Stimulated activated CD4-positive, alpha-beta T cell treated with anti-CD3 and anti-CD28 coated beads, Interleukin-2, amount 100 ng/mL, for 4 hours (primary cell): ENCODE results near the gene GAL3ST2.

ENCODE experiments used
- DNase-seq: peaks from one replicate; pipeline ENCODE4 v3.0.0-alpha.2; 2020; ENCODE audit warnings: low read depth

The GAL3ST2 gene

DNA sequence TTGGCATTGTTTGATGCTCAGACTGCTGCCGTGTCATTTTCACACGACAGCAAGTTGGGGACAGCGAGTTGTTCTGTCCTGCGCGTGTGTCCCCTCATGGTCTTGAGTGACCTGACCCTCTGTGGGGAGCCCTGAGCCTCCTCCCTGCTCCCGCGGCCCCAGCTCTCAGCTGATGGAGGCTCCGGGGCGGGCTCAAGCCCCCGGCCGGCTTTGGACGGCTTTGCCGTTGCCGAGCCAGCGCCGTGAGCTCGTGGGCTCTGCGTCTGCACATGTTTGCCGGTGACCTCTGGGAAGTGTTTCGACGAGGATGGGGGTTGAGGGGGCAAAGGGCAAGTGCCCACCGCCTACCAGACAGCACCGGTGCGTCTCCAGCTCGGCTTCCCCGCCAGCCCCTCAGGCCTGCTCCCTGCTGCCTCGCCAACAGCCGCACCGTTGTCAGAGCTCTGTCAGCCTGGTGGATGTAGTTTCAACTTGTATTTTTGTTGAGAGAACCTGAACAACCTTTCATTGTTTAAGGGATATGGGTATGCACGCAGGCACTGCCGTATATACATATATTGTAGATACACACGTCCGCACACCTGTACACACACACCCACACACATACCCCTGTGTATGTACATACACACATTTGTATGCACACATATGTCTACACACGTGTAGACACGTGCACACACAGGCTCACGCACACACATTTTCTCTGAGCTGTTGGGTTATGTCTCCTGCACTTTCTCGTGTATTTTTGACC lies 68.4 kb downstream of the GAL3ST2 start:
- DNase-seq: no peak

DNA sequence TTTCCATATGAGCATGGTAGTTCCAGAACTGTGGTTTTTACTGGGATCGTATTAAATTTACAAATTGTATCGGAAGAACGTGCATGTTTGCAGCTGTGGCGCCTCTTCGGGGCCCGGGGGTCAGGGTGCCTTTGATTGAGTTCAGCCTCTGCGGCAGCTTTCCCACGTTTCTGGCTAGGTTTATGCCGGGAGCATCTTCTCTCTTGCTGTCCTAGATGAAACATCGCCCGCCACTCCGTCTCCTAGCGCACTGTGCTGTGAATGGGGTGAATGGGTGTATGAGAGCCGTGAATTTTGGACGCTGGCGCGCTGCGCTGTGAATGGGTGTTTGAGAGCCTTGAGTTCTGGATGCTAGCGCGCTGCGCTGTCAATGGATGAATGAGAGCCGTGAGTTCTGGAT lies 69.8 kb downstream of the GAL3ST2 start:
- no peak for DNase-seq

DNA sequence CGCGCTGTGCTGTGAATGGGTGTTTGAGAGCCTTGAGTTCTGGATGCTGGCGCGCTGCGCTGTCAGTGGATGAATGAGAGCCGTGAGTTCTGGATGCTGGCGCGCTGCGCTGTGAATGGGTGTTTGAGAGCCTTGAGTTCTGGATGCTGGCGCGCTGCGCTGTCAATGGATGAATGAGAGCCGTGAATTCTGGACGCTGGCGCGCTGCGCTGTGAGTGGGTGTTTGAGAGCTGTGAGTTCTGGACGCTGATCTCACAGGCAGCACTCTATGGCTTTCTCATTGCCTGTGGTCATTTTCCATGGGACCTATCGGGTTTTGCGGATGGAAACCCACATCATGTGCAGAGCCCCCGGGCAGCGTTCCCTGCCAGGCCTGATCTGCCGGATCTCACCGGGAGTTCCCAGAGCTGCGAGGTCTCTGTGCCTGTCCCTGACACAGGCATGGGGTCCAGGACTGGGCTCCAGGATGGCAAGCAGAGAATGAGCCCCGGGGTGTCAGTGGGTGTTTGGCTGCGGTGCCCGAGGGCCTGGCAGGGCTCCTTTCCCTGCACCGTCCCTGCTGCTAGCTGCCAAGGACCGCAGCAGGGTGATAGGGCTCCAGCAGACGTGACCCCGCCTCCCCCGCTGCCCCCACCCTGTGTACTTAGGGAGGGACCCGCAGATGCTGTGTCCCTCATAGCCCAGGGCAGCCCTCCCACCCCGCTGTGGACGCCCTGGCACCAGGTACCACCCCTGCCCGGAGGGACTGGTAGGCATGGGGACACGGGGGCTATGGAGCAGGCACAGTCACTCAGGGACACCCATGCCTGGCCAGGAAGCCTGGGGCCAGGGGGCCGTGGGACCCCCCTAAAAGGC lies 72.4 kb downstream of the GAL3ST2 start:
- no peak for DNase-seq

DNA sequence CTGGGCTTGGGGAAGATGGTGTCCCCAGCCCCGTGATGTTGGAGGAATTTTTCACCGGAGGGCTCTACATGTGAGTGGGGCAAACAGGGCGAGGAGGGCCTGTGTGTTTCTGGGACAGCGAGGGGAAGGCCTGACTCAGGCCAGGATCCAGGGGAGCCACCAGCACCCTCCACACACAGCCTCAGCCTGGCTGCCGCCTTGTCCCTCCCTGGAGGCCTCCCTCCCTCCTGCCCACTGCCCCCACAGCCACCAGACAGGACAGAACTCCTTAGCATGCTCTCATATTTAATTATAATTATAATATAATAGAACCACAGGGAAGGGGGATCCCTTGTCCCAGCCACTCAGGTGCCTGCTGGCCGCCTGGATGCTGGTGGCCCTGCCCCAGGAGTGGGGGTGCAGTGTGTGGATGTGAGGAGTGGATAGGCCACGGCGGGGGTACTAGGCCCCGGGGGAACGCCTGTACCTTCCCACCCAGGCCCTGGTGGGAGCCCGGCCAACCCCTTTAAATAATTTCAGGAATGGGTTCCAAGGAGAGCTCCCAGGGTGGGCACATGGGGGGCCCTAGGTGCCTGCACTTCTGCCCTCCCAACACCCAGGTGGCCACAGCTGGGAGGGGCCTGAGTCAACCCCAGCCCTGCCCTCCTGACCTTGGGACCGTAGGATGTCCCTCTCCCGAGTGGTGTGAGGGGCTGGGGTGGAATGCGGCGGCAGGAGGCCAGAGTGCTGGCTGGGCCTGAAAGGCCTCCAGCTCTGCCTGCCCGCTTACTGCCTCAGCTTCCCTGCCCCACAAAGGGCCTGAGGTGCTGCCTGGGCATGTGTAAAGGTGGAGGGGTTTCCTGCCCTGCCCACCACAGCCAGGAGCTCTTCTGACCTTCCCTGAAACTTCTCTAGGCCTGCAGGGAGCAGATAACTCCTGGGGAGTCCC lies 73.3 kb downstream of the GAL3ST2 start:
- DNase-seq: no peak

DNA sequence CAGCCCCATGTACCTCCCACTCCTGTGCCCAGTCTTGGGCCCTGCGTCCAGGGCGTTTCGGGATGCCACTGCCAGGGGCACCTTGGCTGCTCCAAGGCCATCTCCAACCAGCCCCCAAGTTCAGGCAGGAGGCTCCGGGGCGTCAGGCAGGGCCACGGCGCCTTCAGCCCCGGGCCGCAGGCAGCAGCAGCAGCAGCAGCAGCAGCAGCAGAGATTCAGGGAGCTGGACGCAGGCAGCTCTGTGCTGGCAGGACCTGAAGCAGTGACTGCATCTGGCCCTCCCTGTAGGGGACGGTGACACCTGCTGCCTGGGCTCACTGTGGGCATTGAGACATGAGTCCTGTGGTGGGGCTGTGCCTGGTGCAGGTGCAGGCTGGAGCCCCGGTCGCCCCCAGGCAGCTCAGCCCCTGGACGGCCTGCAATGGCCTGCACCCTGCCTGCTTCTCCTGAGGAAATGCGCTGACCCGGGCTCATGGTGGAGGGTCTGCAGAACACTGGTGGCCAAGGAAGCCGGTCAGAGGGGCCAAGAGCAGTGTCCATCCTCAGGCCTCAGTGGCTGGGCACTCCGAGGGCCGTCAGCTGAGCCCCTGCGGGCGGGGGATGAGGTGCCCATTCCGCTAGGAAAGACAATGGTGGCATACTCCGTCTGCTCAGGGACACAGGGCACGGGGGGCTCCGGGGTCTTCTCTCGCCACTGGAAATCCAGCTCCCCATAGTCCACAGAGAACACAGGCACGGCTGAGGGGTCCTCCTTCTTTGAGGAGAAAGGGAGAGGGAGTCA lies 74.1 kb downstream of the GAL3ST2 start:
- no peak for DNase-seq

DNA sequence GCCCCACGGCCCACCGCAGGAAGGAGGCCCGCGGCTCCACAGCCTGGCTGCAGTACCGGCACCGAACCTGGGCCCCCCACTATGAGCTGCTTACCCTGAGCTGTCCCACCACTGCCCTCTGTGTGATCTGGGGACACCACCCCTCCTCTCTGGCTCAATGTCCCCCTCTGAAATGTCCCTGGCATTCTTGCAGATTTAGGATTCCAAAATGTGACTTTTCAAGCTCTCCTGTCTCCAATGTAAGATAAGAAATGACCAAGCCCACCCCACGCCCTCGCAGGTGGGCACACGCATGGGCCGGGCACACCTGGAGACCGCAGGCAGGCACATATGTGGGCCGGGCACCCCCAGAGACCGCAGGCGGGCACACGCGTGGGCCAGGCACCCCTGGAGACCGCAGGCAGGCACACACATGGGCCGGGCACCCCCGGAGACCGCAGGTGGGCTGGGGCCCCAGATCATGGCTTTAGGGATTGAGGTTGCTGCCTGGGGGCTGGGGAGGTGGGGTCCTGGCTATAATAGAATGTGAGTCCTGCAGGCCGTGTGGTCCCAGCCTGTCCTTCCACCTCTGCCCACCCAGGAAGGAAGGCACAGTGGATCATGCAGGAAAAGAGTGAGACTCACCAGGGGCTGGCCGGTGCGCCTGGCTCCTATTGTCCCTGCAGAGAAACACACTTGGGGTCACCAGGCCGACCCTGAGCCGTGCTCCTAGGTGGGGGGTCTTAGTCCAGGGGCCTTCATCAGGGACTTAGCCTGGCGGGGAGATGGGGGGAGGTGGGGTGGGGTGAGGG lies 74.9 kb downstream of the GAL3ST2 start:
- no peak for DNase-seq

DNA sequence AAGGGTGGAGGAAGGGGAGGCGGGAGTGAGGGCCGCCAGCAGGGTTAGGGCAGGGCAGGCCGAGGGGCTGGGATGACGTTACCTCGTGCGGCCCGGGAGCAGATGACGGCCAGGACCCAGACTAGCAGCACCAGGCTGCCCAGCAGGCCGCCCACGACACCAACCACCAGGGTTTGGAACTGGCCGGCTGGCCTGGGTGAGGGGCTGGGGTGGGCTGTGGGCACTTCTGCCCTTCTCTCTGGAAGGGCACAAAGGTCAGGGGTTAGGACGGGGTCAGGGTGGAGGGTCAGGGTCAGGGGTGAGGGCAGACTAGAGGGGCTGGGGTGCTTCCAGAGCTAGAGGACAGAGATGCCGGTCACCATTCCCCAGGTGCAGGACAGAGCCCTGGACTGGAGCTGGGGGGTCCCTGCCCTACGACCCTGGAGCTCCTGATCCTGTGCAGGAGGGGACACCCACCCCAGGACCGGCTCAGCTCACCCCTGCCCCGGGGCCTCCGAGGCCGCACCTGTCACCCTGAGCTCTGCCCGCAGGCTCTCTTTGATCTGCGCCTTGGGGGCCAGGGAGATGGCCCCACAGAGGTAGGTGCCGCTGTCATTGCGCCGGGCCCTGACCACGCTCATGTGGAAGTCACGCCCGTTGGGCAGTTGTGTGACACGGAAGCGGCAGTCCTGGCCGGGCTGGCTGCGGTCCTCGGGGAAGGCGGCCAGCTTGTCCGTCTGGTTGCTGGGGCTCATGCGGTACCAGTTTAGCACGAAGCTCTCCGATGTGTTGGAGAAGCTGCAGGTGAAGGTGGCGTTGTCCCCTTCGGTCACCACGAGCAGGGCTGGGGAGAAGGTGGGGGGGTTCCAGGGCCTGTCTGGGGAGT lies 75.7 kb downstream of the GAL3ST2 start:
- DNase-seq: no peak

DNA sequence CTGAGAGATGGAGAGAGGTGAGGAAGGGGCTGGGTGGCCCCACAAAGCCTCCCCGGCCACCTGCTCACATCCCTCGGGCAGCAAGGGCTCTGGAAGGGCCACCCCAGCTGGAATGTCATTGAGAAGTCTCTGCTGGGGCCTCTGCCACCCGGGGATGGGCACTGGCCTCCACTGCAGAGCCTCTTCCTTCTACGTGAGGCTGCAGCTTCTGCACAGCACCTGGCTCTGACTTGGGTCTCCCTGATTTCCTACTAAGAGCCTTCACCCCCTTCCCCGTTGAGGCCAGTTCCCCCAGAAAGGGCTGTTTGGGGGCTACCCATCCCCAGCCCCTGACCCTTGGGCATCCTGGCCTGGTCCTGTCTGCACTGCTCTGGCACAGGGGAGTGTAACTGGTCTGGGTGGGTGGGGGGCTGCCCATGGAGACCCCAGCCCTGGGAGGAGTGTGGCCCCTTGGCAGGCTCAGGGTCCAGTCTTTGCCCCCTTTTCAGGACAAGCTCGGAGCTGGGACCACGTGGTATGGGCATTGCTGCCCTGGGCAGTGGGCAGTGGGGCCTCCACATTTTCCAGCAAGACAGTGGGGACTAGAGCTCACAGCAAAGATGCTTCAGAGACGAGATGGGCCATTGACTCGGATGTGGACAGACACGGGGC lies 76.5 kb downstream of the GAL3ST2 start:
- DNase-seq: no peak
